Measurements from ENCODE around the gene FGFR2. TPM values are rescaled to one million over a fixed set of nuclear protein-coding genes. Genes with fewer than 3 reads are reported as not detected.

Gene FGFR2
- total RNA-seq, 1 experiment from 2014 or later = 135 TPM

- Histone ChIP-seq H2AFZ (ENCODE audit: low read length) (no peak overlapping the region), H3K18ac (ENCODE audit: insufficient read length, low read depth, low read length) (no peak overlapping the region), H4K8ac (replicated peaks; ENCODE audit: insufficient read length, low read depth, low read length) (no peak overlapping the region), H2AK5ac (ENCODE audit: insufficient read length, low read length) (no peak overlapping the region), H3K4ac (ENCODE audit: low read depth, low read length) (no peak overlapping the region), H3K23me2 (ENCODE audit: insufficient read length, low read depth, low read length, poor library complexity, severe bottlenecking) (peaks cover 4% of the 10 kb centered on the region), H3K27ac (ENCODE audit: insufficient read length, low read depth, low read length) (no peak overlapping the region), H3K4me2 (ENCODE audit: insufficient read depth, insufficient read length, low read length) (no peak overlapping the region), H4K91ac (ENCODE audit: insufficient read length, low read depth, low read length) (no peak overlapping the region), H3K79me2 (ENCODE audit: insufficient read depth, low read length) (peaks cover 54% of the 10 kb centered on the region; the same call in 1 of the 2 replicates), H3K9ac (ENCODE audit: extremely low read depth, insufficient read length, low read length) (no peak overlapping the region), H2BK120ac (ENCODE audit: low read depth, low read length, poor library complexity, severe bottlenecking) (no peak overlapping the region), H3K23ac (ENCODE audit: insufficient read length, low read depth, low read length) (no peak overlapping the region), H3K56ac (ENCODE audit: insufficient read length, low read depth, low read length) (no peak overlapping the region), H2BK5ac (ENCODE audit: insufficient read length, low read length) (no peak overlapping the region), H4K5ac (ENCODE audit: insufficient read length, low read depth, low read length) (no peak overlapping the region), H3K4me1 (ENCODE audit: insufficient read depth, low read length) (peaks cover 15% of the 10 kb centered on the region), H3K27me3 (ENCODE audit: insufficient read depth, low read length) (no peaks in the 10 kb centered on the region), H3T11ph (ENCODE audit: low read length) (no peak overlapping the region), H3K14ac (ENCODE audit: insufficient read depth, low read length) (no peak overlapping the region), H3K9me3 (ENCODE audit: control insufficient read depth, low read depth, low read length) (no peaks in the 10 kb centered on the region), H3K79me1 (ENCODE audit: insufficient read depth, low read depth, low read length, poor library complexity, severe bottlenecking) (peaks cover 6% of the 10 kb centered on the region), H4K20me1 (ENCODE audit: control insufficient read depth, insufficient read depth, insufficient read length) (peaks cover 2% of the 10 kb centered on the region), H2BK20ac (ENCODE audit: low read depth, low read length, poor library complexity, severe bottlenecking) (no peak overlapping the region), H2BK12ac (ENCODE audit: insufficient read length, low read depth, low read length) (no peak overlapping the region), H2BK15ac (ENCODE audit: low read depth, low read length) (no peak overlapping the region)
- Mint-ChIP-seq H3K36me3 (ENCODE audit: insufficient read depth in 1 of 3, low read depth in 3 of 3) (peaks cover 38 to 62% (median 53%) of the 10 kb centered on the region in 3 experiments), H3K4me1 (peaks cover 66% of the 10 kb centered on the region in 2 experiments), H3K27me3 (ENCODE audit: low read depth) (no peaks in the 10 kb centered on the region), H3K4me3 (peak overlapping the region; percentile 88 to 98), H3K27ac (peak overlapping the region; percentile 36 to 95 (median 76); a peak in 4 of 7 replicates), H3K9me3 (peaks cover 2 to 3% of the 10 kb centered on the region in 2 experiments; a peak in 4 of 5 replicates)
- no peak for TF ChIP-seq CTCF (conservative IDR thresholded peaks at IDR 0.05)
- no CpG with 5 or more reads among the region's 8 CpGs for whole genome bisulfite sequencing (ENCODE audit: extremely low coverage, insufficient read length, low lambda C conversion rate)
- DNase-seq = no peak
Observed at GRCh38 chr10:121594076-121594475, 4.2 kb downstream of the FGFR2 start.

Data from H9 (cell line).